ENCODE data around the gene HERC2.

GRCh38 chr15:28086175-28086703 lies 235.7 kb downstream of the HERC2 start:
- TF ChIP-seq POLR2A (IDR thresholded peaks at IDR 0.05) = no peak
- TF ChIP-seq CTCF (IDR thresholded peaks at IDR 0.05) = peak in 3 of 4 experiments; percentile 45 to 58 (median 46)
